WERI-Rb-1 (cell line): ENCODE results near the gene TRPM3.

ENCODE experiments used
- DNase-seq: peaks from one replicate; pipeline ENCODE4 v3.0.0-alpha.2; 2020
- H3K27ac ChIP-seq: fragments of 250-450 bp; sonication (Bioruptor Pico); 2 replicates; pipeline ENCODE4 v1.5.1; 2020; ENCODE audit warnings: mild to moderate bottlenecking, moderate library complexity
- H3K27me3 ChIP-seq: fragments of 250-450 bp; sonication (Bioruptor Pico); 2 replicates; pipeline ENCODE4 v1.5.1; 2021; ENCODE audit warnings: mild to moderate bottlenecking, low read depth, moderate library complexity; ENCODE audit not compliant: insufficient read depth, severe bottlenecking
- H3K36me3 ChIP-seq: fragments of 250-450 bp; sonication (Bioruptor Pico); 2 replicates; pipeline ENCODE4 v1.5.1; 2020; ENCODE audit warnings: mild to moderate bottlenecking, moderate library complexity
- H3K4me3 ChIP-seq: 2 replicates; pipeline ENCODE4 v1.5.1; 2011; ENCODE audit warnings: low read depth, mild to moderate bottlenecking, control low read depth, low read length
- H3K9me3 ChIP-seq: fragments of 250-450 bp; sonication (Bioruptor Pico); 2 replicates; pipeline ENCODE4 v1.5.1; 2021; ENCODE audit warnings: mild to moderate bottlenecking, moderate library complexity; ENCODE audit not compliant: severe bottlenecking
- TF ChIP-seq, protein P1 (sequence below): IDR thresholded peaks from 2 replicates; pipeline ENCODE4 v1.5.1; 2011; ENCODE audit warnings: low read depth, mild to moderate bottlenecking, control low read depth, inconsistent platforms, low read length

TRPM3 gene

DNA sequence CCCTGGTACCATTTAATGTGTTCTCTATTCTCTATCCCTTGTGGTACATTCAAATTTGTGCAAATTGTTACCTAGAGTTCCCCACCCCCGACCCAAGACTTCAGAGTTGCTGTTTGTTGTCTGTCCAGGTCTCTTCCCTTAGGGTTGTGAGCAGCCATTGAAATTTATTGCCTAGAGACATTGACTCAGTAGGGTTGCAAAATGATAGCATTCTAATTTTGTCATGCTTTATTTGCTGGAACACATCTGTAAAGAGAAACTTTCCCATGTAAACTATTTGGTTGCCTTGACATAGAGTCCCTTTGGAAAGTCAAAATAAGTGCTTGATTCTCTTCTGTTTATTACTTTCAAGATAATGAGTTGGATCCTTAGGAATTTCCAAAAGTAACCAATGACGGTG lies 615.3 kb downstream of the TRPM3 start:
- TF ChIP-seq, protein P1, sequence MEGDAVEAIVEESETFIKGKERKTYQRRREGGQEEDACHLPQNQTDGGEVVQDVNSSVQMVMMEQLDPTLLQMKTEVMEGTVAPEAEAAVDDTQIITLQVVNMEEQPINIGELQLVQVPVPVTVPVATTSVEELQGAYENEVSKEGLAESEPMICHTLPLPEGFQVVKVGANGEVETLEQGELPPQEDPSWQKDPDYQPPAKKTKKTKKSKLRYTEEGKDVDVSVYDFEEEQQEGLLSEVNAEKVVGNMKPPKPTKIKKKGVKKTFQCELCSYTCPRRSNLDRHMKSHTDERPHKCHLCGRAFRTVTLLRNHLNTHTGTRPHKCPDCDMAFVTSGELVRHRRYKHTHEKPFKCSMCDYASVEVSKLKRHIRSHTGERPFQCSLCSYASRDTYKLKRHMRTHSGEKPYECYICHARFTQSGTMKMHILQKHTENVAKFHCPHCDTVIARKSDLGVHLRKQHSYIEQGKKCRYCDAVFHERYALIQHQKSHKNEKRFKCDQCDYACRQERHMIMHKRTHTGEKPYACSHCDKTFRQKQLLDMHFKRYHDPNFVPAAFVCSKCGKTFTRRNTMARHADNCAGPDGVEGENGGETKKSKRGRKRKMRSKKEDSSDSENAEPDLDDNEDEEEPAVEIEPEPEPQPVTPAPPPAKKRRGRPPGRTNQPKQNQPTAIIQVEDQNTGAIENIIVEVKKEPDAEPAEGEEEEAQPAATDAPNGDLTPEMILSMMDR: no peak
- H3K27ac ChIP-seq: no peak overlapping the region
- DNase-seq: no peak
- no peaks in the 10 kb centered on the region for H3K36me3 ChIP-seq
- H3K27me3 ChIP-seq: no peaks in the 10 kb centered on the region
- H3K4me3 ChIP-seq: no peak overlapping the region
- no peaks in the 10 kb centered on the region for H3K9me3 ChIP-seq

DNA sequence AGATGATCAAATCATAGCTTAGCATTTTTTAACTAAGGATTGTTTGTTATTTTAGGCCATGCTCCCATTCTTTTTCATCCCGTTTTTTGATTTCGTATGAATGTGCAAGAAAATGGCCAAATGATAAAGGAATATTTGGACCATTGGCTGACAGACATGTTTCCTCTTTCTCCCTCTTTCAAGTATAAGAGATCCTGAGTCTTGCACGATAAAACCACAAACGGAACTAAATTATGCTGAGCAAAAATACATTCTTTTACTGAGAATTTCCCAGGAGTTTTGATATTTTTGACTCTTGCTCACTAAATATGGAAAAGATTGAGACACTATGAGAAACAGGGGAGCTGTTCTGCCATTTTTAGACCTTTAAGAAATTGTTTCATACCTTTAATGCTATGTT lies 616.6 kb downstream of the TRPM3 start:
- Histone ChIP-seq H3K27me3 (no peaks in the 10 kb centered on the region), H3K9me3 (no peaks in the 10 kb centered on the region), H3K4me3 (no peak overlapping the region), H3K36me3 (no peaks in the 10 kb centered on the region), H3K27ac (no peak overlapping the region)
- DNase-seq: no peak
- TF ChIP-seq, protein P1: no peak

DNA sequence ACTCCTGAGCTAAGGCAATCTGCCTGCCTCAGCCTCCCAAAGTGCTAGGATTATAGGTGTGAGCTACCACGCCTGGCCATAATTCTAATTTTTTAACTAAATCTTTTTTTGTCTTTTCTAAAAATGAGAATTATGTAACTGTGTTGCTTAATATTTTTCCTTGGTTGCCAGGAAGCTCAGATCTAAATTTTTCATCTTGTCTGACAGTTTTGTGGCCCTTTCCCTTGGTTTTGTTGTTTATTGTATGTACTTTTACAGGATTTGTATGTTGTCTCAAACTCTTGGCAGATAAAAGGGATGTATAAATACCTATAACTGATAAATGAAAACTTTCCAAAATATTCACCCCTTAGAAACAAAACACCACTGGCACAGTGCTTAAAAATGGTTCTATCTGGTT lies 618.7 kb downstream of the TRPM3 start:
- H3K4me3 ChIP-seq: no peak overlapping the region
- TF ChIP-seq, protein P1: no peak
- no peaks in the 10 kb centered on the region for H3K9me3 ChIP-seq
- H3K27me3 ChIP-seq: no peaks in the 10 kb centered on the region
- DNase-seq: no peak
- H3K27ac ChIP-seq: no peak overlapping the region
- H3K36me3 ChIP-seq: no peaks in the 10 kb centered on the region

DNA sequence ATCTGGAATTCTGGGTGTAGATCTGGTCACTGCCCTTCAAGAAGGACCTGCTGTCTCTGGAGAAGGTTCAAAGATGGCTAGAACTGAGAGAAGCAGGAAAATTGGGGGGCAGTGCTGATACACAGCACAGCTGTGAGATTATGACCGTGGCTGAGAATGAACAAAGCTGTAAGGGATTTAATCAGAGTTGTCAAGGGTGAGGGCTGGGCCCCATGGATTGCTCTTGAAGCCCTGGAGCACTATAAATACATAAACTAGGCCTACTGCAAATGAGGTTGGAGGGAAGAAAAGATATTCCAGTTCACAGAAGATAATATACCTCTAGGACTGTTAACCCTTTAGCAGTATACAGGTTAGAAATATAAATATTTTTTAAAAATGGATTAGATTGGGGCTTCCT lies 620.6 kb downstream of the TRPM3 start:
- Histone ChIP-seq H3K36me3 (no peaks in the 10 kb centered on the region), H3K27me3 (no peaks in the 10 kb centered on the region), H3K9me3 (no peaks in the 10 kb centered on the region), H3K27ac (no peak overlapping the region), H3K4me3 (no peak overlapping the region)
- no peak for DNase-seq
- TF ChIP-seq, protein P1: no peak

DNA sequence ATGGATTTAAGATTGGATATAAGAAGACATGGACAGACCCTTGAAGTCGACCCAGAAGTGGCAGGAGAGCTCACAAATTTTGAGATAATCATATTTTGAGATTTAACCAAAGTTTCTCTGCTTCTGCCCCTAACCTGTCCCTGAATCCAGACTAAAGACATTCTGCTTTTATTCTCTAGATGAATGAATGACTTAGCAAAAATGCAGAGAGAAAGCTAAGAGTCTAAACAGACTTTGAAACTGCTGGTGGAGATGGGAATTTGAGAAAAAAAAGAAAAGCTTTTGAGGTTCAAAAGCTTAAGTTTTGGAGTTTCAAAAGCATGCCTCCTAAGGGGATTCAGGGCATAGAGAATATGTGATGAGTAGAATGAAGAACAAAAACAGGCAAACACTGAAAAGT lies 621.8 kb downstream of the TRPM3 start:
- Histone ChIP-seq H3K36me3 (no peaks in the 10 kb centered on the region), H3K9me3 (no peaks in the 10 kb centered on the region), H3K4me3 (no peak overlapping the region), H3K27ac (no peak overlapping the region), H3K27me3 (no peaks in the 10 kb centered on the region)
- DNase-seq: no peak
- TF ChIP-seq, protein P1: no peak

DNA sequence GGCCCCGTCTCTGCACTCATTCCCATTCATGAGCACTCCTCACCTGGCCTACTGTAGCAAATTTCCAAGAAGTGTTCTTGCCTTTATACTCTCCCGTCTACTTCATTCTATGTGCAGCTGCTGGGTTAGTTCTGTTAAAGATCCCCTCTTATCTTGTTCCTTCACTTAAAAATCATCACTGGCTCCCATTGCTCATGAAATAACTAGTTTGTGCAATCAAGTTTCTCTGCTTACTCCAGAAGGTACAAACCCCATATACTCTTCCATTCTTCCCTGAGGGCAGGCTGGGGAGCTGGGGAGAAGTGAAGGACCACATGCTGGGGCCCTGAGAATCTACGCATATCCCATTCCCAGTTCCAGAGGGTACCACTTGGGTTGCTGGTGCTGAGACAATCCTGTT lies 622.6 kb downstream of the TRPM3 start:
- DNase-seq: no peak
- Histone ChIP-seq H3K4me3 (no peak overlapping the region), H3K9me3 (no peaks in the 10 kb centered on the region), H3K27ac (no peak overlapping the region), H3K27me3 (no peaks in the 10 kb centered on the region), H3K36me3 (no peaks in the 10 kb centered on the region)
- TF ChIP-seq, protein P1: no peak
